GM18519 (cell line): ENCODE data around the gene HOXB9.

Experiments
- ATAC-seq: cut with Tn5 transposase; IDR thresholded peaks from one replicate; pipeline ENCODE4 v1.9.1; 2021; ENCODE audit warnings: mild to moderate bottlenecking, moderate library complexity; ENCODE audit not compliant: unreplicated experiment, low FRiP score

The HOXB9 gene

GRCh38 chr17:48600244-48601098 is 25.7 kb downstream of the HOXB9 start:
- no peak for ATAC-seq

GRCh38 chr17:48599354-48599753 is 26.8 kb downstream of the HOXB9 start:
- no peak for ATAC-seq

GRCh38 chr17:48598736-48599135 is 27.4 kb downstream of the HOXB9 start:
- no peak for ATAC-seq

GRCh38 chr17:48597778-48598631 is 28.2 kb downstream of the HOXB9 start:
- no peak for ATAC-seq

- ATAC-seq, result no peak
These were observed 28.7 kb downstream of the HOXB9 start for GRCh38 chr17:48597528-48597777.

DNA sequence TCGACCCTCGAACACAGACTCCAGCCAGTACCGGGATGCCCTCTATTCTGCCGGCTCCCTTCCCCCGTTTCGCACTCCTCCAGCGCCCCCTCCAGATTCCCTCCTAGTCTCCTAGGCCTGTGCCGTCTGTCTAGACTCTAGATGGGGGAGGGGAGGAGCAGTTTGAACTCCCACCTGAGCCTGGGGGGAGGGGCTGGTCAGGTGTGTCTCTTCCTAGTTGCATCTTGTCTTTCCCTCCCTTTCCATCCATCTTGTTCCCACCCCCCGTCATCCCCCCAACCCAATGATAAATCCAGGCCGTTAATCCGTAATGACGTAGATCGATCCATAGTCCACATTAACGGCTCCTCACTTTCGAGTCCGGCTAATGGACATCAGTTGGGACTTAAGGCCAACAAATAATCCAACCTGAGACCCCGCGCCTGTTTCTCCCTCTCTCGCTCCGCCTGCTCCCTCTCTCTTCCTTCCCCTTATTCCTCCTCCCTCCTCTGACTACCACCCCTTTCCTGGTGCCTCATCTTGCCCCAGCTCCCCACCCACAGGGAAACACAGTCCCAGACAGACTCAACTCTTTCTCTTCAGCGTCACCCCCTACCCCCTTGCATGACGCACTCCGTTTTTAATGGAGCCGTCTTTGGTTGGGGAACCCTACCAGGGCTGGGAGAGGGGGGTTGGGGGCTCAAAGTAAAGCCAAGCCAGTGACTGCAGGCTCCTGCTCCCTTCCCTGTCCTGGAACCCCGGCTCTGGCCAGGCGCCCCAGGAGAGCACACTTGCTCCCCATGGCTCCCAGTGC is 29.2 kb downstream of the HOXB9 start:
- no peak for ATAC-seq

- no peak for ATAC-seq
These were observed 30.0 kb downstream of the HOXB9 start for GRCh38 chr17:48596000-48596734.

- no peak for ATAC-seq
These were observed 30.7 kb downstream of the HOXB9 start for GRCh38 chr17:48595278-48595999.

GRCh38 chr17:48594538-48595277 is 31.4 kb downstream of the HOXB9 start:
- ATAC-seq, result no peak

GRCh38 chr17:48593840-48594537 is 32.2 kb downstream of the HOXB9 start:
- ATAC-seq, result no peak

DNA sequence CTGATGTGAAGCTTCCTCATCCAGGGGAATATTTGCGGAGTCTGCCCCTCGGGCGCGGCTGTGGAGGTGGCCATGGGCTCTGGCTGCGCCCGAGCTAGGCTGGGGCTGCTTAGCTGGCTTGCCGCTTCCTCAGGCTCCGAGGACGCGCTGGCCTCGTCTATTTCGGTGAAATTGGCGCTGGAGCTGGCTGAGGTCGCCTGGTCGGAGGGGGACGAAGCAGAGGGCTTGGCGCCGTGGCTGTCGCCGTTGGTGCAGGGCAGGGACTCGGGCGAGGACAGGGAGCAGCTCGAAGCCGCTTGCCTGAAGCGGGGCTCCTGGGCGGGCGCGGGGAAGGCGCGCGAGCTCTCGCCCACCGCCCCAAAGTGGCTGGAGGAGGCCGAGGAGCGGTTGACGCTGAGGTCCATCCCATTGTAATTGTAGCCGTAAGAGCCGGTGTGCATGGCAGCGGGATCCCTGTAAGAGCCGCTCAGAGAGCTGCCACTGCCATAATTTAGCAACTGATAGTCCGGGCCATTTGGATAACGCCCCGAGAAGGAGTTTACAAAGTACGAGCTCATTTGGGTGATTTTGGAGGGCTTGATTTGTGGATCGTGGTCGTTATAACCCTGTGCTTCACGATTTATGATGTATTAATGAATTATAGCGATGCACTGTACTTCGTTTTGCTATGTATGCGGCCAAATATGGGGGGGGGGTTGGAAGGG is 32.9 kb downstream of the HOXB9 start, which contains the start of gene HOXB5:
Gene HOXB5, minus strand, starts transcription at position 654 of the 704 bp plus-strand sequence. Its CDS starts 97 bp downstream, at position 557.
- no peak for ATAC-seq

DNA sequence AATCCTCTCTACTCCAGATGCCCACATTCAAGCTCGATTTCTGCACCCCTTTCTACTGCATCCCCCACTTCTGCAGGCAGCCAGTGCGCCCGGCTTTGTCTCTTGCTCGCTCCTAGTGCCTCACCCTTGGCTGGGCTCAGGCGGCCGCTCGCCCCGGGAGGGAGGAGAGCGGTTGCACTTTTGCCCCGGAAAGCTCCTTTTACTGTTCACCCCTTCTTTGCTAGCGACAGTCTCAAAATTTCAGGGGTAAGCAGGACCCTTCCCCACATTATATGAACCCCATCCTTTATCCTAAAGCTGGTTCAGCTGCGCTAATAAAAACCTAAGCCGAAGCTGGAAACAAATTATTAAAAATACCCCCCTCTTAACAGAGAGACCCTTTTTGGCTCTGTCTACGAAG is 33.6 kb downstream of the HOXB9 start:
- no peak for ATAC-seq

- ATAC-seq, result no peak
These were observed 34.1 kb downstream of the HOXB9 start for GRCh38 chr17:48592057-48592514.

GRCh38 chr17:48591255-48592056 is 34.7 kb downstream of the HOXB9 start:
- ATAC-seq, result no peak

DNA sequence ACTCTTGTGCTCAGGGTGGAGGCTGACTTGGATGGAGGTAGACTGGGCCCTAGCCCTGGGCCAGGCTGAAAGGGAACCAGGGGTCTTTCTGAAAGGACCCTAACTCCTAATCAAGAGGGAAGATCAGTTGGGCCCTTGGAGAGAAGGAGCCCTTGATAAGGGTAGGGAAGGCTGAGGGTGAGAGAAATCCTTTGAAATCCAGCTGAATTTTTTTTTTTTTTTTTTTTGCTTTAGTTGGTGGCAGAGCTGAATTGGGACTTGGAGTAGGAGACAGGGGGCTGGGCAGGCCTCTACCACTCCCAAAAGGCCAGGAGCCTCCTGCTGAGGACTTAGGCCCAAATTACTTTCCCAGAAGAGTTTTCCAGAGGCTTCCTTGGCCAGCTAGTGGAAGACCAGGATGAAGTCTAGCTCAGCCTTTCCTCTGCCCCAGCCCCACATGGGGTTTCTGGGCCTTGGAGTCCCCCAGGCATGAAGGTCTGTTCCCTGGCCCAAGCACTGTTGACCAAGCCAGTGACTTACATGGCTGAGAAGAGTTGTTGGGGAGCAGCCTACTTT is 35.5 kb downstream of the HOXB9 start:
- ATAC-seq, result no peak

DNA sequence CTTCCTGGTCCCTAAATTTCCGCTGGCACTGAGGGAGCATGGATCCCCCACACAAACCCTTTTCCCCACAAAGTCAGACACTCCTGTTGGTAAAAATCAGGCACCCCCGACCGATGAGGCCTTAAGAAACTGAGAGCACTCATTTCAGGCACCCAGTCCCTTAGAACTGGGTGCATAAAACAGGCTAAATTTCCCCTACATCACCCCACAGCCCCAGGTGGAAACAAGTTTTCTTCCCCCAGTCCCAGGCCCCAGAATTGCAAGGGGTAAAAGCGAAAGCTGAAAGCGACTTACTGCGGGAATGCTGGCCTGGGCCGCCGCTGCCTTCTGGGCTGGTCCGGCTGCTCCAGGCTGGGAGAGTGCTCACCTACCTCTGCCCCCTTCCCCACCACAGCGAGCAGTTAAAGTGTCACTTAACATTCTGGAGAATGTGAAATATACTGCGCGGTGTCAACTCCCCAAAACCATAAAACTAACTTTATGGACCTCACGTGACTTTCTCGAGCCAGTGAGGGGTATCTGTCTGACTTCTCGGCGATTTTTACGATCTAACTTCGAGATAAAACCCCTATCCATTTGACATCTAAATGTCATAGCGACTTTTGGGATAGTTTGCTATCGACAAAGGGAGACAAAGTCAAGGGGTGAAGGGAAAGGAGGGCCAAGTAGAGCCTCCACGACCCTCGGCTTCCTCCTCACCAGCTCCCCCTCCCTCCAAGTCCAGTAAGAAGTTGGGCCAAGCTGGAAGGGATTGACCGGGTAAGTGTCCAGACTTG is 36.1 kb downstream of the HOXB9 start, which contains the start of gene HOXB3:
Gene HOXB3, minus strand, starts transcription at position 411 of the 776 bp plus-strand sequence. CDS start 37,767 bp downstream, outside the sequence.
- no peak for ATAC-seq
